ENCODE data around the gene ILDR1. TPM values are rescaled to one million over a fixed set of nuclear protein-coding genes. Genes with fewer than 3 reads are reported as not detected.

The ILDR1 gene
- total RNA-seq, 4 donors from 2014 or later, result 1.9 TPM; not detected in 3

DNA sequence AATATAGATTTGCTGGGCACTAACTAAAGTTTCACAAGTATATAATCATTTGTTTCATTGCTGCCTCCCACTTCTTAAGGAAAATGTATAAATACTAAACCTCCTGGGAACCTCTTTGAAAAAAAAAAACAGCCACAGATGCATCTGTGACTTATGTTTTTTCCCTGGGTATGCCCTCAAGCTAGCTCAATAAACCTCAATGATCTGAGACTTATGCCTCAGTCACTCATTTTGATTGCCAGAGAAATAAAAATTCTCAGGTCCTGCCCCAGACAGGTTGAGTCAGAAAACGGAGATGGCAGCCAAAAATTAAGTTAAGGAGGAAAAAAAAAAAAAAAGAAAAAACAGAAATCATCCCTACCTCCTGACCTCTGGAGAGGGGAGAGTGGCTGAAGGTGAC lies 22.1 kb downstream of the ILDR1 start:
- TF ChIP-seq, protein P1, sequence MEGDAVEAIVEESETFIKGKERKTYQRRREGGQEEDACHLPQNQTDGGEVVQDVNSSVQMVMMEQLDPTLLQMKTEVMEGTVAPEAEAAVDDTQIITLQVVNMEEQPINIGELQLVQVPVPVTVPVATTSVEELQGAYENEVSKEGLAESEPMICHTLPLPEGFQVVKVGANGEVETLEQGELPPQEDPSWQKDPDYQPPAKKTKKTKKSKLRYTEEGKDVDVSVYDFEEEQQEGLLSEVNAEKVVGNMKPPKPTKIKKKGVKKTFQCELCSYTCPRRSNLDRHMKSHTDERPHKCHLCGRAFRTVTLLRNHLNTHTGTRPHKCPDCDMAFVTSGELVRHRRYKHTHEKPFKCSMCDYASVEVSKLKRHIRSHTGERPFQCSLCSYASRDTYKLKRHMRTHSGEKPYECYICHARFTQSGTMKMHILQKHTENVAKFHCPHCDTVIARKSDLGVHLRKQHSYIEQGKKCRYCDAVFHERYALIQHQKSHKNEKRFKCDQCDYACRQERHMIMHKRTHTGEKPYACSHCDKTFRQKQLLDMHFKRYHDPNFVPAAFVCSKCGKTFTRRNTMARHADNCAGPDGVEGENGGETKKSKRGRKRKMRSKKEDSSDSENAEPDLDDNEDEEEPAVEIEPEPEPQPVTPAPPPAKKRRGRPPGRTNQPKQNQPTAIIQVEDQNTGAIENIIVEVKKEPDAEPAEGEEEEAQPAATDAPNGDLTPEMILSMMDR (IDR thresholded peaks at IDR 0.05), result no peak
- no peak for TF ChIP-seq POLR2A (IDR thresholded peaks at IDR 0.05)
- Histone ChIP-seq H3K27ac (no peak overlapping the region), H3K4me1 (no peaks in the 10 kb centered on the region), H3K27me3 (no peaks in the 10 kb centered on the region), H3K4me3 (no peak overlapping the region), H3K9me3 (no peaks in the 10 kb centered on the region), H3K36me3 (no peaks in the 10 kb centered on the region)
- intact Hi-C loops (cut with DNase I; ENCODE audit: low total_unique reads), result no loop called here
- DNase-seq, result no peak

DNA sequence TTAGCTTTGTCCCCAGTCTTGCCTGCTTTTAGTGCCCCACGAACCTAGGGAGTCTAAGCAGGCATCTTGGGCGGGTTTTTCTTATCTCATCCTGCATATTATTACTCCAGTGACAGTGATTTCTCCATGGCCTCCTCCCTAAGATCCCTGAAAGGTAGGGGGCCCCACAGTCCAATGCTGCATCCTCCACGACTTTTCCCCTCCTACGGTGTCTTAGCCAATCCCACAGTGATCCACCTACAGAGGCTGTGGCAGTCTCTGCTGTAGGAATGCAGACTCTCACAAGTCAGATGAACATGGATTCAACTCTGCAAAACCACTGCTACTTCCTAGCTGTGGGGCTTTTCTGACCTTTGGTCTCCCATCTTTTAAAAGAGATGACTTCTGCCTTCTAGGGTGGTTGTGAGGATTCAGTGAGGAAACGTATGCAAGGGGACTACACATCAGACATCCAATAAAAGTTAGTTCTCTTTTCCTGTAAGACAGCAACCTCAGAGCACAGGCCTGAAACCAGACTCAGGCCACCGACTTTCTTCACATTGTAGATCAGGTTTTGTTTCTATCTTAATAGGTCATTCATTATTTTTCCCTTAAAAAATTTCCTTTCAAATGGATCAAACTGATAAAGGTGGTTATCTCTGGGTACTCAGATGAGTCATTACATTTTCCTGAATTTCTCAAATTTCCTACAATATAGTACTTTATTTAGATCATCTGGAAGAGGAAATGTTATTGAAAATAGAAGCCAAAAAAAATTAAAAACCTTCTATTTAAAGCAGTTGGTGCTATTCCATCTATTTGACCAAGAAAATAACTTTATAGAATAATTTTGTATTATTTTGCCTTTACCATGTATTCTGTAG lies 23.2 kb downstream of the ILDR1 start:
- no peaks in the 10 kb centered on the region for H3K9me3 ChIP-seq
- TF ChIP-seq POLR2A (IDR thresholded peaks at IDR 0.05), result no peak
- TF ChIP-seq, protein P1 (IDR thresholded peaks at IDR 0.05), result no peak
- no peaks in the 10 kb centered on the region for H3K27me3 ChIP-seq
- no peaks in the 10 kb centered on the region for H3K36me3 ChIP-seq
- H3K4me1 ChIP-seq, result no peaks in the 10 kb centered on the region
- intact Hi-C loops (cut with DNase I; ENCODE audit: low total_unique reads), result no loop called here
- DNase-seq, result no peak
- no peak overlapping the region for H3K27ac ChIP-seq
- no peak overlapping the region for H3K4me3 ChIP-seq

DNA sequence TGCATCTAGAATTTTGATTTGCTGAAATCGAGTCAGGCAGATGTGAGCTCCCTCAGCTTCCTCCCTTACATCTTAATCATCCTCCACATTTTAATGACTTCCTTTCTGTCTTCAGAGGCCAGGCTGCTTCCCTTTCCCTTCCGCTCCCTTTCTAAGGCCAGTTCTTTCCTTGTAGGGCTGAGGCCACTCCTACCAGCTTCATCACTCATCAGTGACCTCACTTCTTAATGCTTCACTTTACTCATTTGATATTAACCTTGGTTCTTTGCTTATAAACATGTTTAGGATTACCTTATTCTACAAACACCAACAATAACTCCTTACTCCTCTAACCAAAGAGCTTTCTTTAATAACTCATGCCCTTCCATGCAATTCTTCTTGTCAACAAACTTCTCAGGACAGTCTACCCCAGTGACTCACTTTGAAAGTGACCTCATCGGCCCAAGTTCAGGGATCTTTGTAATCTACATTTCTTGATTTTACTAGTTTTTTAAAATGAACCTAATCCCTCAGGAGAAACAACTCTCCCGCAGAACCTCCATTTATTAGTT lies 23.9 kb downstream of the ILDR1 start:
- no peak overlapping the region for H3K27ac ChIP-seq
- intact Hi-C loops (cut with DNase I; ENCODE audit: low total_unique reads), result no loop called here

DNA sequence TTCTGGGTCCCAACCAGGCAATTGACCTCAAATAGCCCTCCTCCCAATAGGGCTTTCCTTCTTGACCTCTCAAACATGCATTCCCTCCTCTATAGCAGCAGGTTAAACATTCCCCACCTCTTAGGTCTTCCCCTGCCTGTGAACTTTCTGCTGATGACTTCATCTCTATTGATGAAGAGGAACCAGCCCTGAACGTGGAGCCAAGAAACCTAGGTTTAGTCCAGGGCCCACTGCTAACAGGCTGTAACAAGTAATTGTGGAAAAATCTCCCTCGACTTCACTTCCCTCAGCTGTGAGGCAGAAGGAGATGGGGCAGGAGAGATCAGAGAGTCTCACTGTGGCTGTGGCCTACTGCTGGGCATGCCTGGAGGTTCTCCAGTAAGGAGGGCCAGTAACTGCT lies 24.7 kb downstream of the ILDR1 start:
- Histone ChIP-seq H3K36me3 (no peaks in the 10 kb centered on the region), H3K27ac (no peak overlapping the region), H3K4me1 (no peaks in the 10 kb centered on the region), H3K27me3 (no peaks in the 10 kb centered on the region), H3K9me3 (no peaks in the 10 kb centered on the region), H3K4me3 (no peak overlapping the region)
- TF ChIP-seq, protein P1 (IDR thresholded peaks at IDR 0.05), result no peak
- TF ChIP-seq POLR2A (IDR thresholded peaks at IDR 0.05), result no peak
- no peak for DNase-seq
- intact Hi-C loops (cut with DNase I; ENCODE audit: low total_unique reads), result no loop called here

More for the DNA sequence above, 23.9 kb downstream of the ILDR1 start:
- no peaks in the 10 kb centered on the region for H3K4me1 ChIP-seq
- TF ChIP-seq, protein P1 (IDR thresholded peaks at IDR 0.05), result no peak
- no peak for TF ChIP-seq POLR2A (IDR thresholded peaks at IDR 0.05)
- H3K4me3 ChIP-seq, result no peak overlapping the region
- DNase-seq, result no peak
- no peaks in the 10 kb centered on the region for H3K36me3 ChIP-seq
- no peaks in the 10 kb centered on the region for H3K27me3 ChIP-seq
- H3K9me3 ChIP-seq, result no peaks in the 10 kb centered on the region

DNA sequence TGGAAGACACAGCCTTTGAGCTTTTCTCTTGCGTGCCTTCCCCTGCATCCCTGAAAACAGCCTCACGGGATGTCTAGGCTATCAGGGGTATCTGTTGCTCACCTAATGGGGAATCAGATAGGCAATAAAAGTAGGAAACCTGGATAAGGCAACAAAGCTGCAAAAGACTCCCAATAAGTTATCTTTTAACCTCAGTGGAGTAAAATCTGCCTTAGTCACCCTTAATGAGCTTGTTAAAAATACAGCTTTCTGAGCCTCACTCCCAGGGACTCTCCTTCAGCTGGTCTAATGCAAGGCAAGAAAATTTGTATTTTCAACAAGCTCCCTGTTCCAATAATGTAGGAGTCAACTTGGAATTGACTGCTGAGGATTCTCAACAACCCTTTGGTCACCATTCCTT lies 25.6 kb downstream of the ILDR1 start:
- H3K27ac ChIP-seq, result no peak overlapping the region
- intact Hi-C loops (cut with DNase I; ENCODE audit: low total_unique reads), result no loop called here

More for the DNA sequence above, 25.6 kb downstream of the ILDR1 start:
- Histone ChIP-seq H3K9me3 (no peaks in the 10 kb centered on the region), H3K4me1 (no peaks in the 10 kb centered on the region), H3K4me3 (no peak overlapping the region), H3K27me3 (no peaks in the 10 kb centered on the region), H3K36me3 (no peaks in the 10 kb centered on the region)
- DNase-seq, result no peak
- TF ChIP-seq, protein P1 (IDR thresholded peaks at IDR 0.05), result no peak
- no peak for TF ChIP-seq POLR2A (IDR thresholded peaks at IDR 0.05)

Data from uterus (tissue), 4 donors.